GM19395 (cell line): ENCODE measurements around the gene PJVK.
A peak's percentile ranks its signal among the peaks of the same experiment; 100 is the strongest.
"Not testable (repeated sequence)": the region's sequence is repeated elsewhere in the genome, so short reads cannot be mapped to it uniquely, and the experiment has no call there.

Experiments used
- ATAC-seq: cut with Tn5 transposase; IDR thresholded peaks from one replicate; pipeline ENCODE4 v1.9.1; 2021; ENCODE audit warnings: mild to moderate bottlenecking, moderate library complexity; ENCODE audit not compliant: unreplicated experiment

Gene PJVK, protein sequence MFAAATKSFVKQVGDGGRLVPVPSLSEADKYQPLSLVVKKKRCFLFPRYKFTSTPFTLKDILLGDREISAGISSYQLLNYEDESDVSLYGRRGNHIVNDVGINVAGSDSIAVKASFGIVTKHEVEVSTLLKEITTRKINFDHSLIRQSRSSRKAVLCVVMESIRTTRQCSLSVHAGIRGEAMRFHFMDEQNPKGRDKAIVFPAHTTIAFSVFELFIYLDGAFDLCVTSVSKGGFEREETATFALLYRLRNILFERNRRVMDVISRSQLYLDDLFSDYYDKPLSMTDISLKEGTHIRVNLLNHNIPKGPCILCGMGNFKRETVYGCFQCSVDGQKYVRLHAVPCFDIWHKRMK

DNA sequence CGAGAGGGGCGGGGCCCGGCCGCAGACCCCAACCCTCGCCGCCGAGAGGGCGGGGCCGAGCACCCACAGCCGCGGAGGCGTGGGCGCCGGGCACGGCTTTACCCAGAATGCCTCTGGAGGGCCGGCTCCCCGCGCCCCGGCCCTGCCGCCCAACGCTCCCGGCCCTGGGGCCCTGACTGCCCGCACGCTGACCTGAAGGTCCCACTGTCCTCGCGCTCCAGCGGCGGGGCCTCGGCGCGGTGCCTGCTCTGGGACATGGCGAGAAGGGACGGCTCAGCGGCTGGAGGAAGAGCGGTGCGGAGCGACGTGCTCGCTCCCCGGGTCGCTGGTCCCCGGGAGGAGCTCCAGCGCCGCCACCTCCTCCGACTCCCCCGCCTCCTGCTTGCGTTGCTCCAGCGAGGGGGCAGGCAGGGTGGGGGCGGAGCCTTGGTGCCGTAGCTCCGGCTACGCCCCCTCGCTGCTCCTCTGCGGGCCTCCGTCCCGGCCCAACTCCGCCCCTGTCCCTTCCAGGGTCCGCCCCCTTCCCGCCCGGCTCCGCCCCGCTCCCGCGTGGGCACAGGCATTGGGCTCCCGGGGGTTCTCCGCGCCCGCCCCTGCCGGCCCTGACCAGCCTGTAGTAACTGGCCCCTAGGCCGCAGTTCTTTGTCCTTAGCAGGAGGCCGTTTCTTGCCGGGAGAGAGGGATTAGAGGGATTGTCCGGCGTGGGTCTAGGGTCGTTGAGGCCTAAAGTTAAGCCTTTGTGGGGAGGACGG, at the start of gene PJVK, which contains the start of gene PRKRA:
Gene PJVK, plus strand, starts transcription at position 605 of the 752 bp plus-strand sequence. CDS start 2,032 bp downstream, outside the sequence.
Gene PRKRA, minus strand, starts transcription at position 402 of the 752 bp plus-strand sequence. Its CDS starts 145 bp downstream, at position 257.
- peak; percentile 86 for ATAC-seq

DNA sequence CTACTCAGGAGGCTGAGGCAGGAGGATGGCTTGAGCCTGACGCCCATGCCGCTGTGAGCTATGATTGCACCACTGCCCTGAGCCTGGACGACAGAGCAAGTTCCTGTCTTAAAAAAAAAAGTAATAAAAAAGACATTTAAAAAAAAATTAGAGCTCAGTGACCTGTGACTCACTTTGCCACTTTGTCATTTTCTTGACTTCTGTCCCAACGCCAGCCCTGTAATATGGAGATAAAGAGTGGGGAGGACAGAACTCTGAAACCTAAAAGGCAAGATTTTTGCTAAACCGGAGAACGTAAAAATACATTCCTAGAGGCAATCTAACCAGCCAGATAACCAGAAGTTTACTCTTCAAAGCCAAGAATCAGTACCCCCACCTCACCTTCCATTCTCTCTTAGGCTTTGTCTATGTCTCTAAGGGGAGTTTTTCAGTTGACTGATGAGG, 49.2 kb upstream of the PJVK start:
- no peak for ATAC-seq

DNA sequence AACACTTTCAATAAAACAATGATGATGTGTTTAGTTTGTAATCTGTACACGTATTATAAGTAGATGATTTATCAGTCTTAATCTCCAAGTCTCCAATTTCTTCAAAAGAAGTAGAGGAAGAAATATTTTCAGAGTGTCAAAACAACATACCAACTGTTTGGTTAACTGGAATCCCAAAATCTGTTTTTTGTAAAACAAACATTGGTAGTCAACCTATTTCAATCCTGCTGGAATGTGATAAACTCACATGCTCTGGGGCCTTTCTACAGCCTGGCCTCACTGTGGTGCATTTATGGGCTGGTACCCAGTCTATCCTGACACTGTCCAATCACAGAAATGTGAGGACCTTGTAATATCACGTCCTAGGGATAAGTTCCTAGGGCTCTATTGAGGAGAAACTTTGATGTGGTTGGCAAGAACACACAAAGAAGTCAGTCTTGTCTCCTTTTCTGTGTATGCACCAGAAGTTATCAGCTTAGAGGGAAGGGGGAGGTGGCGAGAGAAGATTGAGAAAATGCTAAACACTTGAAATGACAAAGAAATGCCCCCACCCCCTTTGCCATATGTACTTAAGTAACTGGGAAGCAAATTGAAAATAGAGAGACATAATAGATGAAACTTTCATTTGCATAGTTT, 47.4 kb upstream of the PJVK start:
- ATAC-seq, result peak; percentile 52

DNA sequence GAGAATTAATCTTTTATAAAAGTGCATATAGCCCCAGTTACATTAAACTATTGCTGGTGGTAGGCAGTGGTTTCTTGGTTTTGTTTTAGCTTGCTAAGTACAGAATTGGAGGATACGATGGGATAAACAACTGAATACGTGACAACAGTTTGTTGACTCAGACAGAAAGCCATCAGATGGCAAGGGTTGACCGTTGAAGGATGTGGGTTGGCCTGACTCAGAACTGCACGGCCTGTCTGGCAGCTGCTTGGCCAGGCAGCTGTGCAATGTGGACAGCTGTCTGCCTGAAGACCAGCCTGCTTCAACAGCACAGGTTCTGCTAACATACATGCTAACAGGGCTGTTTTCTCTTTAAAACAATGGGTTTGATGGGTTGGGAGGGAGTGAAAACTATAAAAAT, 46.8 kb upstream of the PJVK start:
- ATAC-seq, result peak; percentile 99

DNA sequence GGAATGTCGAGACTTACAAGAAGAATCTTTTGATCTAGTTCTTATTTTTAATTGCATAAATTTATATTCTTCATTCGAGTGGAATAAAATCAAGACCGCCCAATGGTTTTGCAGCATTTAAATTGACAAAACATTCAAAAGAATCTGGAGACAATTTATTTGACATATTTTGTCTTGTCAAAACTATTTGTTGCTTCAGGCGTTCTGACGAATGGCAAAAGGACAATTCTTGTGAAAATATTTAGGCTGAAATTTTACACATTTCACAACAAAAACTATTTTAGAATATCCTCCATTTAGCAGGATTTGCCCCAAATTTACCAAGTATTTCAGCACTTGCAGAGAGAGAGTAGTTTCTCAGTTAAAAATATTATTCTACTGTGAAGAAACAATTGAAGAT, 41.9 kb upstream of the PJVK start:
- no peak for ATAC-seq

DNA sequence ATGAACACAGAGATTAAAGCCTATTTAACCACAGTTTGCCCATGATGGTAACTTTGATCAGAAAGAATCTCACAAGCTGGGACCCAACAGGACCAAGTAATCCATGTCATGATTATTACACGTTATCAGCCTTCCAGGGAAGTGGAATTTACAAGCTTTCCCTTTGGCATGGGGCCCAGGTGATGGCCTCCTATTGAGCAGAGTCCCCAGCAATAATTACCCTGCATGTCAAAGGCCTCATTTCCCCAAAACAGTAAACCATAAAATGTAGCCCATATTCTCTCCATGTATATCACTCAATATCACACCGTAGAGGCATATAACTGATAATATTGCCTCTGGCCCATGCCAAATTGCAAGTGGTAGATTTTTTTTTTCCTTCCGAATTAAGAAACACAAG, 39.1 kb upstream of the PJVK start:
- ATAC-seq, result no peak

DNA sequence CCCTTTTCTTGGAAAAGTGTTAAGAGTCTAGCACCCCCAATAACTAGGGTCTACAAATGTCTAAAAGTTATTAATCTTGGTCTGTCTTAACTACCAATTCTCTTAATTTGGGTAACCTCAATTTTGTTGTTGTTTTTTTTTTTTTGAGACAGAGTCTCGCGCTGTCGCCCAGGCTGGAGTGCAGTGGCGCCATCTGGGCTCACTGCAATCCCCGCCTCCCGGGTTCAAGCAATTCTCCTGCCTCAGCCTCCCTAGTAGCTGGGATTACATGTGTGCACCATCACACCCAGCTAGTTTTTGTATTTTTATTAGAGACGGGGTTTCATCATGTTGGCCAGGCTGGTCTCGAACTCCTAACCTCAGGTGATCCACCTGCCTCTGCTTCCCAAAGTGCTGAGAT, 38.7 kb upstream of the PJVK start:
- ATAC-seq, result not testable (repeated sequence)

DNA sequence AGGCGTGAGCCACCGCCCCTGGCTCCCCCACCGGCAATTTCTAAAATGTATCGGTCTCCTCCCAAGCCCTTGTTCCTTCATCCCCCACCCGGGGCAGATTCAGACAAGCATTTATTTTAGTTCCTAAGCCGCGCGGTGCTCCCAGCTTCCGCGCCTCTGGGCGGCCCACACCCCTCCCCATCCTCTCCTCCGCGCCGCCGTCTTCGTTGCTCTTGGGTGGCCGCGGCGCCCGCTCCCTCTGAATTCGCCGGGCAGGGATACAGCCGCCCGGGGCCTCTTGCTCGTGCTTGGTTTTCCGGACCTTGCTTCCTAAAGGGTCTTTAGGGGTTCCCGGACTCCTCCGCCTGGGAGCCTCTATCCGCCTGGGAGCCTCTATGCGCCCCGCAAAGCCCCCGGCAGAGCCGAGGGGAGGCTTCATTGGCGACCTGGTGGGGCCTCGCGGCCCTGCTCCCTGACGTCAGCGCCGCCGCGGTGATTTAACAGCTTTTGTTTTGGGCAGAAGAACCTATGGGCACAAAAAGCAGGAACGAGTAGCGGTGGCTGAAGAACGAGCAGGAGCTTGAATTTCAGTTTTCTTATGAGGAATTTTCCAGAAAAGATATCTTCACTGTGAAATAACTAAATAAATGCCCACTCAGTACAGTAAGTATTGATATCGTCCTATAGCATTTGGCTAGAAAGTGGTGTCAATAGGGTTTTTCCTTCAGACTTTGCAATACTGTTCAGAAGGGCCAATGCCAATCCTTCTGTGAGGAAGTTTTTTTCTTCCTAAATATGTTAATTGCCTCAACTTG, 37.5 kb upstream of the PJVK start:
- ATAC-seq, result peak; percentile 80

DNA sequence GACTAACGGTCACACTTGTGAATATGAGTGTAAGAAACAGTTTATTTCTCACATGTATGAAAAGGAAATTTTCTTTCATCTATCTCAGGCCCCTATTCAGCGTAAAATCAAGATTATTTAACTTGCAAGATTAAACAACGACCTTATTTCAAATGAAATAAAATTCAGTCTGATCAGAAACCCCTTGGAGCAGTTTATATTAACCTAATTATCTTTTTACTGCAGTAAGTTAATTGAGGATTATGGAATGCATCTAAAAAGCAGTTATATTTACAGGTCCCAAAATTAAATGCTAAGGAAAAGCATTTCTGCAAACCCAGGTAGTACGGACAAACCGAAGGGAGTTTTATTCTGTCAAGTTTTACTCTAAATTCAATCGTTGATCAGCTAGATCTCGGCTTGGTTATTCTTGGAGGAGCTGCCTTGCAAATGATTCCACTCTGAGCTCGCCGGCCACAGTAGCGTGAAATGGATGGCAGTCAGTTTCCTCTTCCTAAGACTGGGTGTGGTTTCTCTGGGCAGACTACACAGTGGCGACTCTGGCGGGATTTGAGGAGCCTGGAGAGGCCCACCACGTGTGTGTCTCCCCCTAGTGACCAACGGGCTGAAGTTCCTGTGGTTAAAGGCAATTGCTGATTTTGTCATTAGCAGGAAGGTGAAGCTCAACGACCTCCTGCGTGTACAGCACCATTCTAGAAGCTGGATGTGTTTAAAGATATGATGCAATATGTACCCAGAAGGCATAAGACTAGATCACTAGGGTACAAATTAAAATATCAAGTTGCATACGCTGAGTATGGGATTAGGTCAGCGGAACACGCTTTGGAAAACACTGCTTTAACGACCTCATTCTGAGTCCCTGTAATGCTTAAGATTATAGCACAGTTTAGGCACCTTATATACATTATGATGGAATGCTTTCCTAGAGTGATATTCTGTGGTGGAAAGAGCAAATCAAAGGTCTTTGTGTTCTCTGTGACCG, 36.6 kb upstream of the PJVK start:
- peak; percentile 85 for ATAC-seq

DNA sequence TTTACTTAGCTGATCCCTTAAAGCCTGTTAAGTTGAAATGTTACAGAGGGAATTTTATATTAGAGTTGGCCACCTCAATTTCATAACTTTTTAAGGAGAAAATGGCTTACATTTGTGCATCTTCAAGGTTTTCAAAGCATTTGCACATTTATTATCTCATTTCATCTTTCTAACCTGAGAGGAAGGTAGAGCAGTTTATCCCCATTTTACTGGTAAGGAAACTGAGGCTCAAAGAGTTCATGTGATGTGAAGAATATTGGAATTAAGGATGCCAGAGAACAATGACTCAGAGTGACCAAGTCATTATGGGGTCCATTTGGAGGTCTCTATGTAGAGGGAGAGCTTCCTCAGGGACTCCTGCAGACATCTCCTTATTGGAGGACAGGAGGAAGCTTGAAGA, 35.2 kb upstream of the PJVK start:
- ATAC-seq, result no peak

DNA sequence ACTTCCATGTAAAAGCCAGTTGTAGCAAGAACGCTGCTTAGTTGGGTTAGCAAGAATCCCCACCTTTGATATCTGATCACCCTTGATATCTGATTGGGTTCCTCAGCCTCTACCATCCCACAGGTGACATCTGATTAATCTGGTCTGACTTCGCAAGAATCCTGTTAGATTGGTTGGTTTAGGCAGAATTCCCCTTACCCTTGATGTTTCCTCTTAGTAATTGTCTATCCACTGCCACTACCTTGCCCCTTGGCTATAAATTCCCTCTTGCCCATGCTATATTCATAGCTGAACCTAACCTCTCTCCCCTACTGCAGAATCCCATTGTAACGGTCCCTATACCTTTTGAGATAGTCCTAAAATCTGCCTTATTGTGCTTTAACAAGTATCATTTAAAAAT, 33.3 kb upstream of the PJVK start:
- ATAC-seq, result no peak

DNA sequence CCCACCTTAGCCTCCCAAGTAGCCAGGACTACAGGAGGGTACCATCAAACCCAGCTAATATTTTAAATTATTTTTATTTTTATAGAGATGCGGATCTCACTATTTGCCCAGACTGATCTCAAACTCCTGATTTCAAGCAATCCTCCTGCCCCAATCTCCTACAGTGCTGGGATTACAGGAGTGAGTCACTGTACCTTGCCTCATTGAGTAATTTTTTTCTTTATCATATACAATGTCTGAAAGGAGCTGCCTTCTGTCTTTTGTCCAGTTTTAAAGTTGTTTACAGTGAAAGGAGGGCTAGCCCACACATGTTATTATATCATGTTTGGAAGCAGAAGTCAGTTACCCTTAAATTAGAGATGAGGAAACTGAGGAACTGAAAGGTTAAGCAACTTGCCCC, 32.8 kb upstream of the PJVK start:
- ATAC-seq, result no peak

DNA sequence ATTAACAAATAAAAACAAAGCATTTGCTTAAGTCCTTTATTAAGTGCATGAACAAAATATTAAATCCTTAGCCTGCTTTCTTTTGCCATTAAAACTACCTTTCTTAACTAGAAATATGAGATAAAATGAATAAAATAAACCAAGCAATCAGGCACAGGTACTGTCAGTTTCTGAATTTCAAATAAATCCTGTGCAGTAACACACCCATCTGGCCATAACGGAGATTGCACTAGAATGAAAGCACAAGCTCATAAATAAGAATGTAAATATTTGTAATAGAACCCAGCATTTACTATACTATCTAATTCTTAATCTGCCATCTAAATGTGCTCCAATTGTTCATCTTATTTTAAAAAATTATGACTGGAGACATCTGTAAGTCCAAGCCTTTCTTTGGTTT, 32.1 kb upstream of the PJVK start:
- ATAC-seq, result no peak

DNA sequence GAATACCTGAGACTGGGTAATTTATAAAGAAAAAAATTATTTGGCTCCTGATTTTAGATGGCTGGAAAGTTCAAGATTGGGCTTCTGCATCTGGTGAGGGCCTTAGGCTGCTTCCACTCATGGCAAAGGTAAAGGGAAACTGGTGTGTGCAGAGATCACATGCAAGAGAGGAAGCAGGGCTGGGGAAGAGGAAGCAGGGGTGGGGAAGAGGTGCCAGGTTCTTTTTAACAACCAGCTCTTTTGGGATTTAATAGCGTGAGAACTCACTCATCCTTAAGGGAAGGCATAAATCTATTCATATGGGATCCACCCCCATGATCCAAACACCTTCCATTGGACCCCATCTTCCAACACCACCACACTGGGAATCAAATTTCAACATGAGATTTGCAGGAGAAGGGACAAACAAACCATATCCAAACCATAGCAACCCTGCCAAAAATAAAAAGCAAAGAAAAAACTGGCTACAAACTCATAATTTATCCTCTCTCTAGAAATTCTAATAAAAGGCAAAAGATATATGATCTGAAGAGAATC, 30.6 kb upstream of the PJVK start:
- ATAC-seq, result no peak

DNA sequence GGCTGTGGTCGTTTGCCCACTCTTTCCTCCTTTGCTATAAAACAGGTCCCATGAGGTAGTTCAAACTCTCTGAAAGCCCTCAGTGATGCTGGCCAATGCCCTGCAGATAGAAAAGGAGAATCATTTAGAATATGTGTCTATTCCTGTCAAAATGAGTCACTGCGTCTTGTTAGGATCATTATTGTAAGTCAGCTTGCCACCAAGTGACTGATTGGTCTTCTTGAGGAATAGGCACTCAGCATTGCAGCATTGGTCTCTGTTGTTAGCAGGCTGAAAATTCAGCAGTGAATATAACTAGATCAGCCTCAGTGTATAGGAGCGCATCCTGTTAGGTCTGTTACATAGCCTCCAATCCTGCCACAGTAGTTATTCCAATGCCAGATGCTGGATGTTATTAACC, 29.1 kb upstream of the PJVK start:
- ATAC-seq, result no peak

DNA sequence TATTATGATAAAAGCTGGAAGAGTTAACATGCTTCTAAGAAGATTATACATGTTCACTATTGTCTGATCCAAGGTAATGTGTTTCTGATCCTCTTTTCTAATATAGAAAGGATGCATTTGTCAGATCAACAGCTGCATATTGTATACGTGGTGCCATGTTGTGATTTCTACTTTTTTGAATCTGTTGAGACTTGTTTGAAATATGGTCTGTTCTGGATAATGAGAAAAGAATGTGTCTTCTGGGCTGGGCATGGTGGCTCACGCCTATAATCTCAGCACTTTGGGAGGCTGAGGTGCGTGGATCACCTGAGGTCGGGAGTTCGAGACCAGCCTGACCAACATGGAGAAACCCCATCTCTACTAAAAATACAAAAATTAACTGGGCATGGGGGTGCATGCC, 27.4 kb upstream of the PJVK start:
- not testable (repeated sequence) for ATAC-seq

DNA sequence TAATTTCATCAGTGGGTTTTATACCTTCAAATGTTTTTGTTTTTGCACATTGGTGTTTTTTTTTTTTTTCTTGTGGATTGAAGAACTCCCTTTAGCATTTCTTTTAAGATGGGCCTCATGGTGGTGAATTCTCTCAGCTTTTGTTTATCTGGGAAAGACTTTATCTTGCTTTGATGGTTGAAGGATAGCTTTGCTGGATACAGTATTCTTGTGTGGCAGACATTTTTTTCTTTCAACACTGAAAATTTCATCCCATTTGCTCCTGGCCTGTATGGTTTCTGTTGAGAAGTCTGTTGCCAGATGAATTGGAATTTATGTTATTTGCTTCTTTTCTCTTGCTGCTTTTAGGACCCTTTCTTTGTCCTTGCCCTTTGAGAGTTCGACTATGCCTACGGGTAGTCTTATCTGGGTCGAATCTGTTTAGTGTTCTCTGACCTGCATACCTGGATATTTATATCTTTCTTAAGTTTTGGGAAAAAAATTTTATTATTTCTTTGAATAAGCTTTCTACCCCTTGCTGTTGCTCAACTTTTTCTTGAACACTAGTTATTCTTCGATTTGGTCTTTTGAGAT, 25.8 kb upstream of the PJVK start:
- ATAC-seq, result no peak

DNA sequence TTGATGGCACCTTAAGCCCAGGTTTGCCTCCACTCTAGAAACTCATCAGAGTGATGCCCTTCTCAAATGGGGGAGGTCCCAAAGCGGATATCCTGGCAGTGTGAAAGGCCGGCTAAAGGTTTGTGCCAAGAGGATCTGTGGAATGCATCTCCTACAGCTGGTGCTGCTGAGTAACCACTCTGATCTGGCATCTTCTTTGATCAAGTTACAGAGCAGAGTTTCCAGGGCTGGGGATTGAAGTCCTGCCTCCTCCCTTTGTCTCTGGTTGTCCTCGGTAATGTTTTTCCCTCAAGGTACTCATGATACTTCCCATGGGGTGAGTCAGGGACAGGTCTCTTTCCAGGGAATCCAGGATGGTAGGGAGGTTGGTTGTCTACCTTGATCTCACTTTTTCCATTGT, 24.8 kb upstream of the PJVK start:
- ATAC-seq, result no peak

DNA sequence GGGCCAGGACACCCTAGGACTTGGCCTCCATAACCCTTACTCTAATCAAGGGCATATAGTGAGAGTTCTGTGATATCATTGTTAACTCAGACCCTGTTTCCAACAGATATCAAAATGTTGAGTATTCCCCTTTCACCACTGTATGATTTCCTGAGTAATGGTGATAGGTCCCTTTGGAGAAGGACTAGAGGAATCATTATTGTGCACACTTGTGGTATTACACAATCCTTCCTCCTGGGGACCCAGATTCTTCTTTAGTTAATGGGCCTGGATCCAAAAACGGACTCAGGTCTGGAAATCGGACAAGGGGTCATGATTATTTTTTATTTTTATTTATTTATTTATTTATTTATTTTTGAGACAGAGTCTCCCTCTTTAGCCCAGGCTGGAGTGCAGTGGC, 23.7 kb upstream of the PJVK start:
- no peak for ATAC-seq
